Measurements from ENCODE around the gene UGT3A2.

The UGT3A2 gene, protein sequence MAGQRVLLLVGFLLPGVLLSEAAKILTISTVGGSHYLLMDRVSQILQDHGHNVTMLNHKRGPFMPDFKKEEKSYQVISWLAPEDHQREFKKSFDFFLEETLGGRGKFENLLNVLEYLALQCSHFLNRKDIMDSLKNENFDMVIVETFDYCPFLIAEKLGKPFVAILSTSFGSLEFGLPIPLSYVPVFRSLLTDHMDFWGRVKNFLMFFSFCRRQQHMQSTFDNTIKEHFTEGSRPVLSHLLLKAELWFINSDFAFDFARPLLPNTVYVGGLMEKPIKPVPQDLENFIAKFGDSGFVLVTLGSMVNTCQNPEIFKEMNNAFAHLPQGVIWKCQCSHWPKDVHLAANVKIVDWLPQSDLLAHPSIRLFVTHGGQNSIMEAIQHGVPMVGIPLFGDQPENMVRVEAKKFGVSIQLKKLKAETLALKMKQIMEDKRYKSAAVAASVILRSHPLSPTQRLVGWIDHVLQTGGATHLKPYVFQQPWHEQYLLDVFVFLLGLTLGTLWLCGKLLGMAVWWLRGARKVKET

DNA sequence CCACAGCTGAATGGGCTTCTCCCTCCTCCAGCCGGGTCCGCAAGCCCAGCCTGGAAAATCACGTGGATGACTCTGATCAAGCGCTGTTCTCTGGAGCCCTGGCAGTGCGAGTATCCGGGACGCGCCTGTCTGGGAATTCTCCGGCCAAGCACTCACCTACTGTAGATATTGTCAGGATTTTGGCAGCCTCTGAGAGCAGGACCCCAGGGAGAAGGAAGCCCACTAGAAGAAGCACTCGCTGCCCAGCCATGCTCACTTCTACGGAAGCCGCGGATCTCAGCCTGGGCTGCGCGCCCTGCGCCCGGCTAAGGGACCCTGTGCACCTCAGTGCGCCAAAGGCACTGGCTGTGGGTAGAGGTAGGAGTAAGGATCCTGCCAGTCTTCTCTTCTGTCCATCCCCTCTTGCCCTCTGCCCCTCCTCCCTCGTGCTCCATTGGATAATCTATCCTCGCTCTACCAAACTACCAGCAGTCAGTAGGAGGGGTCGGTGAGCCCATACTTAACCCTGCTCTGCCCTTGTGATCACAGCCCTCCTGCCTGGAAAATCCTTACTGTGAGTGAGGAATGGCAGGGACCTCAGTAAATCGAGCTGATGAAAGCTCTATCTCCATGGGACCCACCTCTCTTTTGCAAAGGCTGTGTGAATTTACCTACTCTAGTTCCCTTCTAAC lies at the start of gene UGT3A2:
UGT3A2 (minus strand) TSS at position 343 of the 671 bp plus-strand sequence; CDS start at position 250, 93 bp downstream.
- peak; percentile 50 for DNase-seq

GRCh38 chr5:36111238-36111637 lies 44.6 kb upstream of the UGT3A2 start:
- DNase-seq, result no peak

- no peak for DNase-seq
Measured at GRCh38 chr5:36108758-36109460, 42.2 kb upstream of the UGT3A2 start.

- DNase-seq, result no peak
Measured at GRCh38 chr5:36105819-36106218, 39.1 kb upstream of the UGT3A2 start.

GRCh38 chr5:36099748-36100147 lies 33.1 kb upstream of the UGT3A2 start:
- no peak for DNase-seq

- DNase-seq, result no peak
Measured at GRCh38 chr5:36096486-36096885, 29.8 kb upstream of the UGT3A2 start.

- DNase-seq, result peak; percentile 15
Measured at GRCh38 chr5:36089989-36090388, 23.3 kb upstream of the UGT3A2 start.

- DNase-seq, result peak; percentile 23
Measured at GRCh38 chr5:36079200-36079781, 12.6 kb upstream of the UGT3A2 start.

DNA sequence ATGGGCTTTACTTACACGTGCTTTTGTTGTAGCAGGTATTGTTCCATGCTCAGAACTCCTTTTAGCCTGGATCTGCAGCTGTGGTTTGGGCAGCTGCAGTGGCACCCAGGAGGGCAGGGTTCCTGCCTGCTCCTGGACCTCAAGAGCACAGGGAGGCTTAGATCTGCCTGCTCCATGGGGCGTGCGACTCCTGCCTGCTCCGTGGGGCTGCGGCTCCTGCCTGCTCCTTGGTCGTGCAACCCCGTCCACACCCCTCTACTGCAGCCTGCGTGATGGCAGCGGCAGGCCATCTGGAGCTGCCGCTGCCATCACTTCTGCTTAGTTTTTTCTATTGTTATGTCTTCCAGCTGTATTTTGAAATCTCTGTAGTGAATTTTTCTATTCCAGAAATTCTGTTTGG lies 11.7 kb upstream of the UGT3A2 start:
- DNase-seq, result no peak

DNA sequence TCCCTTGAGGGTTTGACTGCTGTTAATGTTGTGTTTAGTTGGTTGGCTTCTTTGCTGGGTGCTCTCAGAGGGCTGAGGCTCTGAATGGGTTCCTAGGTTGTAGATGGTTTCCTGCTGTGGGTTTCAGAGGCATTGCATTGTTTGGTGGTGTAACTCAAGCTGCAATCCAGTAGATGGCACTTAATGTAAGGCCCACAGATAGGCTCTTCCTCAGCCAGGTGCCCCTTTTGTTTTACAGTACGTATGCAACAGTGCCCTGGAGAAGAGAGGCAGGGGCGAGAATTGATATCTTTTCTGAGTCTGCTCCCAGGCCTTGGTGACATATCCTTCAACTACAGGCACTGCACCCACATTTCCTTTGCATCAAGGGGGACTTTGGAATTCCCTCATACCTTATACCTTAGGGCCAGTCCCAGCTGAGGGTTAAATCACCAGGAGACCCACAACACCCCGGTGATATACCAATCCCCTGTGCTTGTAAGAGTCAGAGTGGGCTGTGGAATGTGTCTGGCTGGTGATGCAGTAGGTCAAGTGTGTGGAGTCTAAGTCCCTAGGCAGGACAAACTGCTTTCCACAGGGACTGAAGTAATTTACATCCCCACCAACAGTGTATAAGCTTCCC lies 7.0 kb upstream of the UGT3A2 start:
- no peak for DNase-seq

GRCh38 chr5:36070687-36071571 lies 4.2 kb upstream of the UGT3A2 start:
- no peak for DNase-seq

- DNase-seq, result no peak
Measured at GRCh38 chr5:36068751-36069281, 2.1 kb upstream of the UGT3A2 start.

DNA sequence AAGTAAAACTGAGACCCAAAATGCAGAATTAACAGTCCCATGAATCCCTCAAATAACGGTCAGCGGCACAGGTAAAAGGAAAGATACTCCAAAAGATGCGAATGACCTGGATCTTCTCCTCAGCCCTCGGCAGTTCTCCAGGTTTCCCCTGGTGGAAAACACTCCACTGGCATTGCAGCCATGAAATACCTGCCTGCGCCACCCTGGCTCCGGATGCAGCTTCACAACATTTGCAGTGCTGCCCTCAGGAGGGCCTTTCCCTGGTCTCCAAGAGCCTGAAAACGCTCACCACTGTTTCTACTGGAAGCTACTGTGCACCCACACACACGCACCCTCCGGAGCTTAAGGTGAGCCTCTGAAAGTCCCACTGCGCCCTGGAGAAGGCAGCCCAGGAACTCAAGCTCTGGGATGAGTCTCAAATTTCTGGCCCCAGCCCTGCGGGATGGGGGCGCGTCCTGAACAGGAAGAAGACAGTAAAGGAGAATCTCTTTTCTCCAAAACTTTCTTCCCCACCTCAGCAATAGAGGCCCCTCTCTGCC lies 612 bp downstream of the UGT3A2 start:
- no peak for DNase-seq

GRCh38 chr5:36060420-36060887 lies 6.2 kb downstream of the UGT3A2 start:
- DNase-seq, result no peak

DNA sequence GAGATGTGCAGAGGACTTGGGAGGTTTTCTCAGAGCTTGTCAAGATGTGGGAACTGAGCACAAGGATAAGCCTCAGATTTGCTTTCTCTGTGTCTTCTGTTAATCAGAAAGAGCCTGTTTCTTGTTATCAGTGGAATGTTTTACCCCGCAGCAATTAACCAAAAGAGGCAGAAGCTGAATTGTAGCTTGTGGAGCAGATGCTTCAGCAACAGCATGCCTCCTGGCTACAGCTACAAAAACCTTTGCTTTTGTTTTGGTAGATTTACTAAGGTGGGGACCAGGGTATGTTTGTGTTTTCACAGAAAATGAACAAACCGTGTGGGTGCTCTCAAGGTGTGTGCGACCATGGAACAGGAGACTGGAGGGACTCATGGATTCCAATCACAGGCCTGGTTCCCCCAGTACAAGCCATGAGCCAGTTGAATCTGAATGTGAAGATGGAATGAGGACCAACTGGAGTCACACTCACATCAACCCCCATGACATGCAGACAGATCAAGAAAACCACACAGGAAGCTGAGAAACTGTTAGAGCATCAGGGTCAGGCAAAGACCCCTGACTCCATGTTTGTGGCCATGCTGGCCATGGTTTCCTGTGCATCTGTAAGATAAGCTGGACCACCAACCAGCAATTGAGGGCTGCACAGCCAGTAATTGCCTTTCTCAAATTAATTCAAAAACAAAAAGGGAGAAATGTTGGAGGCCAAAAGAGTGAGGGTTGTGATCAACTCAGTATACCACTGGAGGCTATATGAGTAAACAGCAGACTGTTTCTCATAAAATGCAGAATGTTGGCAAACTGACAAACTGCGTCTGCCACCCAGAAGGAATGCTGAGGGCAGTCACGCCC lies 6.9 kb downstream of the UGT3A2 start:
- no peak for DNase-seq

DNA sequence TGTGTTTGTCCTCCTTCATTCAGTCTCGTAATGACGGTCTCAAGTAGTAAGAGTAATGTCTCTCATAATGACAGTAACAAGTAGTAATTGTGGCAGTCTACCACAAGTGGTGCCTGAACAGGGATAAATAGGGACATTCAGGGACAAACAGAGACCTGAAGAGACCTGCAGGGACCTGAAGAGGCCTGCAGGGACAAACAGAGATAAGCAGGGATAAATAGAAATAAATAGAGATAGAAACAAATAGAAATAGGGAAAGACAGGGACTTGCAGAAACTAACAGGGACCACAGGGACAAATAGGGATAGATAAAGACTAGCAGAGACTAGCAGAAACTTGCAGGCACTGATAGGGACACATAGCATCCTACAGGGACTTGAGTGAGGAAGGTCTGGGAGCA lies 7.9 kb downstream of the UGT3A2 start:
- no peak for DNase-seq

DNA sequence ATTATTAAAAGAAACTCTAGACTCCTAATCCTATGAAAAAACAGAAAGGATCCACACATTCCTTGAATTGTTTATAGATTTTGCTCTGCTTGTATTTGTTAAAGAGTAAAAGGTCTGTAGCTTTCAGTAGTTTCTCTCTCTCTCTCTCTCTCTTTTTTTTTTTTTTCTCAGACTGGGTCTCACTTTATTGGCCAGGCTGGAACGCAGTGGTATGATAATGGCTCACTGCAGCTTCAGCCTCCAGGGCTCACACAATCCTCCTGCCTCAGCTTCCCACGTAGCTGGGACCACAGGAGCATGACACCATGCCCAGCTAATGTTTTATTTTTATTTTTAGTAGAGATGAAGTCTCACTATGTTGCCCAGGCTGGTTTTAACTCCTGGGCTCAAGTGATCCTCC lies 9.3 kb downstream of the UGT3A2 start:
- no peak for DNase-seq

DNA sequence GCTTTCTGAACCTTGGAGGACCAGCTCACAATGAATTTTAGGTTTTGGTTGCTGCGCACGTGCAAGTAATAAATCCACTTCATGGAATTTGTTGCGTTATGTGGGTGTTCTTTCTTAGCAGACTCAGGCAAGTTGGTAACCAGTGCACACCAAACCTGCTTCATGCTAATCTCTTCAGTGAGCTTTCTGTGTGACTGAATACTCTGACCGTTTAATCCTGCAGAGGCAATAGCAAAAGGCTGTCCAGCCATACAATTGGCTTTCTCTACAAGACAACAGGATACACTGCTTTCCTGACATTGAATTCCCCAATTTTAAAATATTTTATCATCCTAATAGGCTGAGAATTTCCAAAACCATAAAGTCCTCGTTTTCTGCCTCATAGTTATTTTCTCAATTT lies 10.3 kb downstream of the UGT3A2 start:
- DNase-seq, result no peak

DNA sequence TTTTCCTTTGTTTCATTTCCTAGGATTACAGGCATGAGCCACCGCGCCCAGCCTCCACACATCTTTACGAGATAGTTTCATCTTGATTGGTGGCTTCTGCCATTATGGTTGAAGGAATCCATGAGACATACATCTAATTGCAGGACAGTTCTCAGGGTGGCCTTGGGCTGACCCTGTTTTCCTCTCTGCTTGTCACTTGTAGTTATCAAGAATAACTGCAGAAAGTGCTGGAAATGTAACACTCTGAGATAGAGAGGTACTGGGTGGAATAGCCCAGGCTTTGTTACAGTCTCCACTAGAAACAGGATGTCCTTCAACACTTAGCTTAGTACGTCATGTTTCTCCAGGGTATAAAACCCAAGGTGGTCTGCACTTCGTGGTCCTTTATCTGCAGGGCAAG lies 10.7 kb downstream of the UGT3A2 start:
- DNase-seq, result no peak

- no peak for DNase-seq
Measured at GRCh38 chr5:36054647-36055046, 12.0 kb downstream of the UGT3A2 start.

Data from DMS 273 treated with DMSO at 0.1 percent for 48 hours (cell line).